HCT116 (cell line): ENCODE data around the gene ZNF135. TPM values are rescaled to one million over a fixed set of nuclear protein-coding genes. Genes with fewer than 3 reads are reported as not detected.

ENCODE experiments used
- ATAC-seq: fragments of 200-7000 bp; cut with Tn5 transposase; 2 replicates; pipeline ENCODE4 v1.9.1; 2020; ENCODE audit warnings: mild to moderate bottlenecking, moderate library complexity
- BruUV-seq: library from RNA; stranded (reverse); fragments of 400-500 nt; replicated peaks from 2 replicates; lab custom pipeline; 2021; lab: Mats Ljungman, UMichigan
- CTCF ChIA-PET: fragments of 300-600 bp; sonication (Branson Sonifier 250); formaldehyde crosslinking; loops from one replicate; lab custom pipeline; 2021; ENCODE audit warnings: antibody characterized with exemption; lab: Charles Lee
- POLR2A ChIA-PET: fragments of 300-600, 350-600 bp; sonication (Branson Sonifier 250); formaldehyde crosslinking; loops from one replicate; lab custom pipeline; 2021; ENCODE audit warnings: antibody characterized with exemption; lab: Charles Lee
- RAD21 ChIA-PET, 2 experiments: fragments of 300-600 bp; sonication (Branson Sonifier 250); formaldehyde crosslinking; loops; one replicate each; lab custom pipeline; 2023; ENCODE audit warnings: low total read pairs in 2 of 2; ENCODE audit not compliant: uncharacterized antibody in 2 of 2, unreplicated experiment in 2 of 2, low non-redundant PET in 1 of 2; lab: Charles Lee
- DNase-seq: peaks from one replicate; pipeline ENCODE4 v3.0.0-alpha.2; 2010; ENCODE audit warnings: low read depth, low spot score
- H2AFZ ChIP-seq: fragments of 200-600 bp; shearing (Covaris generic), sonication (generic); 2 replicates; pipeline ENCODE4 v1.6.1; 2017; ENCODE audit warnings: low read depth, mixed run types, mixed read lengths, antibody characterized with exemption, low read length; ENCODE audit not compliant: poor library complexity, severe bottlenecking
- H3K27ac ChIP-seq: 2 replicates; pipeline ENCODE4 v1.5.1; 2012; ENCODE audit warnings: low read depth, low read length
- H3K27me3 ChIP-seq: fragments of 200-600 bp; sonication (generic); 2 replicates; pipeline ENCODE4 v1.6.1; 2016; ENCODE audit warnings: mixed run types, low read length, mixed read lengths; ENCODE audit not compliant: insufficient read depth
- H3K36me3 ChIP-seq, 2 experiments: fragments of 200-500 bp in 1 of 2; fragments of 200-600 bp in 1 of 2; sonication (Bioruptor generic) in 1 of 2; sonication (generic) in 1 of 2; 2 replicates each; pipeline versions ENCODE4 v1.5.1 to v1.6.1; 2014 to 2016; ENCODE audit warnings: low read length in 2 of 2, inconsistent platforms in 1 of 2, mixed read lengths in 1 of 2, mixed run types in 1 of 2; ENCODE audit not compliant: insufficient read depth in 2 of 2, control insufficient read depth in 1 of 2
- H3K4me1 ChIP-seq, 2 experiments: fragments of 200-600 bp in 1 of 2; sonication (generic) in 1 of 2; 2 replicates each; pipeline versions ENCODE4 v1.5.1 to v1.6.1; 2012 to 2017; ENCODE audit warnings: low read length in 2 of 2, inconsistent platforms in 1 of 2, mild to moderate bottlenecking in 1 of 2, mixed read lengths in 1 of 2, mixed run types in 1 of 2, moderate library complexity in 1 of 2; ENCODE audit not compliant: insufficient read depth in 2 of 2, control insufficient read depth in 1 of 2
- H3K4me2 ChIP-seq: fragments of 200-600 bp; sonication (generic); 2 replicates; pipeline ENCODE4 v1.6.1; 2017; ENCODE audit warnings: mixed run types, low read length, mixed read lengths
- H3K4me3 ChIP-seq, 2 experiments: fragments of 200-600 bp in 1 of 2; sonication (generic) in 1 of 2; replicated peaks in 1 of 2; 2 replicates each; pipeline ENCODE4 v1.5.1; 2011 to 2016; ENCODE audit warnings: low read length in 2 of 2, control low read depth in 1 of 2, low read depth in 1 of 2, mild to moderate bottlenecking in 1 of 2, mixed read lengths in 1 of 2, mixed run types in 1 of 2
- H3K79me2 ChIP-seq: fragments of 200-600 bp; sonication (generic); 2 replicates; pipeline ENCODE4 v1.6.1; 2017; ENCODE audit warnings: mild to moderate bottlenecking, mixed run types, low read length, moderate library complexity, mixed read lengths; ENCODE audit not compliant: insufficient read depth
- H3K9ac ChIP-seq: fragments of 200-600 bp; sonication (generic); 2 replicates; pipeline ENCODE4 v1.6.1; 2016; ENCODE audit warnings: low read length, mixed read lengths
- H3K9me2 ChIP-seq: fragments of 200-600 bp; sonication (generic), shearing (Covaris generic); 2 replicates; pipeline ENCODE4 v1.6.1; 2017; ENCODE audit warnings: mixed run types, mild to moderate bottlenecking, moderate library complexity; ENCODE audit not compliant: insufficient read depth
- H3K9me3 ChIP-seq, 2 experiments: fragments of 200-500 bp in 1 of 2; fragments of 200-600 bp in 1 of 2; sonication (Bioruptor generic) in 1 of 2; sonication (generic) in 1 of 2; 2 replicates each; pipeline ENCODE4 v1.6.1; 2014 to 2017; ENCODE audit warnings: low read length in 2 of 2, mixed read lengths in 2 of 2, inconsistent platforms in 1 of 2, low read depth in 1 of 2, mild to moderate bottlenecking in 1 of 2, mixed run types in 1 of 2, moderate library complexity in 1 of 2; ENCODE audit not compliant: control insufficient read depth in 1 of 2, insufficient read depth in 1 of 2
- H4K20me1 ChIP-seq: fragments of 200-600 bp; sonication (generic), shearing (Covaris generic); 2 replicates; pipeline ENCODE4 v1.6.1; 2017; ENCODE audit warnings: mixed run types, mild to moderate bottlenecking, moderate library complexity; ENCODE audit not compliant: insufficient read depth
- CBX3 ChIP-seq: IDR thresholded peaks from 2 replicates; pipeline ENCODE4 v1.6.1; 2012; ENCODE audit warnings: low read depth
- CTCF ChIP-seq, 3 experiments: fragments of 200-600 bp in 1 of 3; sonication (generic) in 1 of 3; IDR thresholded peaks in 2 of 3; conservative IDR thresholded peaks in 1 of 3; 2 replicates each; pipeline ENCODE4 v1.5.1; 2012 to 2017; ENCODE audit warnings: low read depth in 2 of 3, low read length in 2 of 3, antibody characterized with exemption in 1 of 3, borderline replicate concordance in 1 of 3, control low read depth in 1 of 3, mild to moderate bottlenecking in 1 of 3, mixed read lengths in 1 of 3, mixed run types in 1 of 3, moderate library complexity in 1 of 3; ENCODE audit not compliant: insufficient read depth in 1 of 3
- EZH2 ChIP-seq: fragments of 200-600 bp; sonication (generic); IDR thresholded peaks from 2 replicates; pipeline ENCODE4 v1.6.1; 2017; ENCODE audit warnings: antibody characterized with exemption, mixed run types
- EZH2phosphoT487 ChIP-seq: fragments of 200-600 bp; IDR thresholded peaks from 2 replicates; pipeline ENCODE4 v1.6.1; 2018; ENCODE audit warnings: antibody characterized with exemption, borderline replicate concordance
- JUND ChIP-seq: IDR thresholded peaks from 2 replicates; pipeline ENCODE4 v1.6.1; 2012
- MAX ChIP-seq: IDR thresholded peaks from 2 replicates; pipeline ENCODE4 v1.6.1; 2012
- TCF7L2 ChIP-seq: IDR thresholded peaks from 2 replicates; pipeline ENCODE4 v1.7.0; 2011; ENCODE audit warnings: borderline replicate concordance, inconsistent platforms; ENCODE audit not compliant: insufficient read depth, insufficient read length; ENCODE audit errors: extremely low read depth
- ZBTB33 ChIP-seq: IDR thresholded peaks from 2 replicates; pipeline ENCODE4 v1.6.1; 2011; ENCODE audit warnings: mild to moderate bottlenecking, low read length, moderate library complexity; ENCODE audit not compliant: insufficient replicate concordance; ENCODE audit errors: extremely low read depth
- ZNF274 ChIP-seq: fragments of 200-500 bp; sonication (Bioruptor generic); IDR thresholded peaks from 2 replicates; pipeline ENCODE4 v1.6.1; 2014; ENCODE audit warnings: mild to moderate bottlenecking, low read depth, low read length, inconsistent platforms
- intact Hi-C: fragments of 100-400 bp; cut with micrococcal nuclease; formaldehyde crosslinking; loops from 2 replicates; pipeline ENCODE4 v1.10.0; 2022
- total RNA-seq: library from RNA; stranded (reverse); gene quantifications from one replicate; pipeline ENCODE4 v1.2.1, GENCODE V29; 2021; ENCODE audit not compliant: unreplicated experiment

ZNF135 gene
- total RNA-seq, 1 experiment from 2014 or later: not detected

- Histone ChIP-seq H3K4me1 (no peaks in the 10 kb centered on the region), H3K27me3 (no peaks in the 10 kb centered on the region), H2AFZ (no peak within 1 kb of the TSS), H3K27ac (no peak within 1 kb of the TSS), H3K9ac (no peak within 1 kb of the TSS), H3K4me3 (no peak within 1 kb of the TSS), H3K79me2 (no peaks in the 10 kb centered on the region), H3K4me2 (no peak within 1 kb of the TSS), H4K20me1 (no peaks in the 10 kb centered on the region), H3K36me3 (no peaks in the 10 kb centered on the region), H3K9me2 (no peaks in the 10 kb centered on the region), H3K9me3 (peaks cover 3 to 13% of the 10 kb centered on the region in 2 experiments; a peak in 2 of 4 replicates)
- no peak for DNase-seq
- BruUV-seq: no TSS peak
- TF ChIP-seq TCF7L2 (no peak), CBX3 (no peak), EZH2phosphoT487 (no peak), ZNF274 (no peak), ZBTB33 (no peak), MAX (no peak), JUND (no peak), EZH2 (no peak), CTCF (IDR thresholded peaks at IDR 0.05 in 2 of 3, conservative IDR thresholded peaks at IDR 0.05 in 1 of 3; ENCODE audit: borderline replicate concordance in 1 of 3, insufficient read depth in 1 of 3, low read depth in 2 of 3, low read length in 2 of 3) (no peak)
- ChIA-PET POLR2A (no interaction called here), CTCF (no interaction called here), RAD21 (no interaction called here)
- no peak for ATAC-seq
- intact Hi-C loops: no loop called here
Observed at GRCh38 chr19:58097781-58098681, 38.9 kb downstream of the ZNF135 start, which contains the start of gene ZSCAN18. TSS of gene ZSCAN18 (minus strand) at chr19:58098231. CDS start at chr19:58090267, 7,964 bp downstream.
